Natural killer cell (primary cell): Measurements from ENCODE around the gene FNBP1. TPM values are rescaled to one million over a fixed set of nuclear protein-coding genes. Genes with fewer than 3 reads are reported as not detected.

Experiments
- ATAC-seq, 3 donors: fragments of 150-1000 bp in 2 of 3; fragments of 200-7000 bp in 1 of 3; cut with Tn5 transposase; 1 replicate in 1 of 3; 2 replicates in 2 of 3; pipeline ENCODE4 v1.10.0; 2021; ENCODE audit warnings: mild to moderate bottlenecking in 2 of 3, moderate library complexity in 2 of 3
- DNase-seq, 2 donors: peaks; one replicate each; pipeline versions ENCODE4 v3.0.0 to v3.0.0-alpha.2; 2013 to 2021; ENCODE audit warnings: mixed read lengths in 1 of 2
- H3K27ac ChIP-seq: one replicate; pipeline ENCODE4 v1.5.1; 2013; ENCODE audit warnings: mild to moderate bottlenecking, low read length
- H3K27me3 ChIP-seq: one replicate; pipeline ENCODE4 v1.6.1; 2013; ENCODE audit warnings: low read length; ENCODE audit not compliant: control insufficient read depth, insufficient read depth
- H3K36me3 ChIP-seq: one replicate; pipeline ENCODE4 v1.6.1; 2013; ENCODE audit warnings: low read length; ENCODE audit not compliant: control insufficient read depth, insufficient read depth
- H3K4me1 ChIP-seq: one replicate; pipeline ENCODE4 v1.6.1; 2013; ENCODE audit warnings: low read length; ENCODE audit not compliant: control insufficient read depth, insufficient read depth
- H3K4me3 ChIP-seq: one replicate; pipeline ENCODE4 v1.5.1; 2013; ENCODE audit warnings: low read length
- H3K9me3 ChIP-seq: one replicate; pipeline ENCODE4 v1.6.1; 2013; ENCODE audit warnings: low read length; ENCODE audit not compliant: control insufficient read depth, insufficient read depth
- H3K27ac Mint-ChIP-seq, 2 donors: one replicate each; pipeline ENCODE4 v1.8.0; 2022; ENCODE audit warnings: mild to moderate bottlenecking in 2 of 2, mixed read lengths in 2 of 2, moderate library complexity in 1 of 2
- H3K27me3 Mint-ChIP-seq, 2 donors: one replicate each; pipeline ENCODE4 v1.8.0; 2022; ENCODE audit warnings: low read depth in 2 of 2, mixed read lengths in 2 of 2
- H3K36me3 Mint-ChIP-seq: one replicate; pipeline ENCODE4 v1.8.0; 2022; ENCODE audit warnings: mixed read lengths
- H3K4me1 Mint-ChIP-seq, 2 donors: one replicate each; pipeline ENCODE4 v1.8.0; 2022; ENCODE audit warnings: mixed read lengths in 2 of 2
- H3K4me3 Mint-ChIP-seq: one replicate; pipeline ENCODE4 v1.8.0; 2022; ENCODE audit warnings: mild to moderate bottlenecking, moderate library complexity, mixed read lengths
- H3K9me3 Mint-ChIP-seq, 2 donors: one replicate each; pipeline ENCODE4 v1.8.0; 2022; ENCODE audit warnings: mixed read lengths in 2 of 2
- CTCF ChIP-seq: fragments of 200-600 bp; IDR thresholded peaks from one replicate; pipeline ENCODE4 v1.8.0; 2022; ENCODE audit warnings: antibody characterized with exemption
- WGBS: methylation state at CpG from one replicate; pipeline ENCODE4 v1.1.7; 2013; ENCODE audit warnings: missing lambda C conversion rate; ENCODE audit not compliant: insufficient coverage; 5-methylcytosine and 5-hydroxymethylcytosine counted together
- intact Hi-C: fragments of 100-400 bp; cut with micrococcal nuclease; formaldehyde crosslinking; loops from one replicate; pipeline ENCODE4 v1.14.2; 2022
- total RNA-seq, 4 donors: library from RNA; stranded (reverse); fragments of 120-200 nt in 1 of 4; gene quantifications; one replicate each; pipeline versions ENCODE4 v1.2.3 to v1.2.4, GENCODE V29; 2013 to 2022

Gene FNBP1
- total RNA-seq, 3 donors from 2014 or later (not counting 1 experiment from before 2014, with no cell fraction given) = 177 to 209 (median 203) TPM

- peak overlapping the region; percentile 62 for H3K4me3 Mint-ChIP-seq
- H3K27me3 ChIP-seq = no peaks in the 10 kb centered on the region
- H3K4me3 ChIP-seq = no peak overlapping the region
- H3K9me3 ChIP-seq = peaks cover 2% of the 10 kb centered on the region
- ATAC-seq = no peak
- H3K4me1 ChIP-seq = peaks cover 76% of the 10 kb centered on the region
- TF ChIP-seq CTCF = no peak
- WGBS = 16% methylated on average over 2 of the region's 2 CpGs
- intact Hi-C loops = loop anchor here (1.0 kb wide), 1 partner anchor 7 kb away; no protein-coding TSS in a partner anchor
- no peaks in the 10 kb centered on the region for H3K36me3 Mint-ChIP-seq
- no peaks in the 10 kb centered on the region for H3K27me3 Mint-ChIP-seq
- no peaks in the 10 kb centered on the region for H3K9me3 Mint-ChIP-seq
- H3K27ac ChIP-seq = peak overlapping the region; percentile 37
- peak in 1 of 2 donors; percentile 56 for DNase-seq
- no peaks in the 10 kb centered on the region for H3K36me3 ChIP-seq
- H3K4me1 Mint-ChIP-seq = peaks cover 85 to 89% of the 10 kb centered on the region in 2 donors
- H3K27ac Mint-ChIP-seq = peak overlapping the region; percentile 97 to 99
Measured at GRCh38 chr9:130026583-130027340, 16.2 kb downstream of the FNBP1 start.

GRCh38 chr9:130024597-130024994 is 18.4 kb downstream of the FNBP1 start:
- Mint-ChIP-seq H3K27ac (peak overlapping the region; percentile 86 to 97), H3K4me1 (peaks cover 73 to 85% of the 10 kb centered on the region in 2 donors), H3K27me3 (no peaks in the 10 kb centered on the region), H3K36me3 (no peaks in the 10 kb centered on the region), H3K4me3 (peak overlapping the region; percentile 26), H3K9me3 (no peaks in the 10 kb centered on the region)
- 86% methylated on average over 3 of the region's 5 CpGs for WGBS
- DNase-seq = no peak
- no peaks in the 10 kb centered on the region for H3K36me3 ChIP-seq
- no peaks in the 10 kb centered on the region for H3K27me3 ChIP-seq
- H3K4me1 ChIP-seq = peaks cover 62% of the 10 kb centered on the region
- no peak for ATAC-seq
- H3K27ac ChIP-seq = no peak overlapping the region
- intact Hi-C loops = no loop called here
- TF ChIP-seq CTCF = no peak
- H3K9me3 ChIP-seq = peaks cover 2% of the 10 kb centered on the region
- no peak overlapping the region for H3K4me3 ChIP-seq

- ATAC-seq (no peak), DNase-seq (no peak)
- Histone ChIP-seq H3K4me1 (peaks cover 58% of the 10 kb centered on the region), H3K4me3 (no peak overlapping the region), H3K9me3 (peaks cover 2% of the 10 kb centered on the region), H3K27ac (no peak overlapping the region), H3K27me3 (no peaks in the 10 kb centered on the region), H3K36me3 (no peaks in the 10 kb centered on the region)
- Mint-ChIP-seq H3K9me3 (no peaks in the 10 kb centered on the region), H3K4me3 (peak overlapping the region; percentile 26), H3K27me3 (no peaks in the 10 kb centered on the region), H3K27ac (peak overlapping the region; percentile 86 to 97), H3K4me1 (peaks cover 68 to 83% of the 10 kb centered on the region in 2 donors), H3K36me3 (no peaks in the 10 kb centered on the region)
- intact Hi-C loops = loop anchor here (2.0 kb wide), 1 partner anchor 15 kb away; no protein-coding TSS in a partner anchor
- 87% methylated on average over 3 of the region's 3 CpGs for WGBS
- TF ChIP-seq CTCF = no peak
Measured at GRCh38 chr9:130023994-130024596, 18.9 kb downstream of the FNBP1 start.
